Measurements from ENCODE around the gene HOXA9. TPM values are rescaled to one million over a fixed set of nuclear protein-coding genes. Genes with fewer than 3 reads are reported as not detected.

HOXA9 gene
- polyA plus RNA-seq, 3 donors = 0.55 to 1.9 (median 1.2) TPM

GRCh38 chr7:27171325-27171636, 5.9 kb upstream of the HOXA9 start:
- Mint-ChIP-seq H3K27me3 (ENCODE audit: low read depth in 3 of 3) (peaks cover 90 to 98% (median 92%) of the 10 kb centered on the region in 3 donors), H3K4me3 (peak overlapping the region in 1 of 2 donors; percentile 89), H3K36me3 (peaks cover 25 to 34% of the 10 kb centered on the region in 2 donors), H3K9me3 (peaks cover 5 to 55% (median 35%) of the 10 kb centered on the region in 7 donors), H3K27ac (no peak overlapping the region), H3K4me1 (peaks cover 55% of the 10 kb centered on the region)
- intact Hi-C loops (cut with micrococcal nuclease) = loop anchor here in 1 of 2 donors (5.0 kb wide), 1 partner anchor 1309 kb away; no protein-coding TSS in a partner anchor
- DNase-seq = no peak
- Histone ChIP-seq H3K4me3 (replicated peaks in 1 of 3; ENCODE audit: low read depth in 2 of 3, low read length in 3 of 3) (no peak overlapping the region), H4K20me1 (ENCODE audit: insufficient read depth, low read length) (peaks cover 9% of the 10 kb centered on the region), H3K9ac (ENCODE audit: insufficient read depth, low read length, poor library complexity, severe bottlenecking) (no peak overlapping the region), H3K79me2 (ENCODE audit: insufficient read depth, low read length) (no peaks in the 10 kb centered on the region), H2AFZ (ENCODE audit: insufficient read depth, low read depth, low read length, poor library complexity, severe bottlenecking) (no peak overlapping the region), H3K27ac (ENCODE audit: low read depth in 1 of 2, low read length in 2 of 2) (no peak overlapping the region), H3K4me2 (replicated peaks; ENCODE audit: extremely low read depth, low read length, poor library complexity, severe bottlenecking) (peak overlapping the region; percentile 92), H3K36me3 (replicated peaks in 1 of 2; ENCODE audit: control insufficient read depth in 1 of 2, insufficient read depth in 2 of 2, low read length in 2 of 2) (no peaks in the 10 kb centered on the region), H3K9me3 (replicated peaks in 1 of 2; ENCODE audit: control insufficient read depth in 1 of 2, insufficient read depth in 1 of 2, low read length in 2 of 2) (peaks cover 21 to 43% of the 10 kb centered on the region in 2 donors), H3K4me1 (ENCODE audit: control insufficient read depth in 1 of 2, insufficient read depth in 2 of 2, low read length in 2 of 2) (peaks cover 54 to 75% of the 10 kb centered on the region in 2 donors), H3K27me3 (ENCODE audit: control insufficient read depth in 2 of 2, insufficient read depth in 2 of 2, low read length in 2 of 2) (peaks cover 76 to 98% of the 10 kb centered on the region in 2 donors)
- TF ChIP-seq CTCF (IDR thresholded peaks at IDR 0.05) = no peak
- 12% methylated on average over 8 of the region's 8 CpGs for WGBS (ENCODE audit: insufficient coverage)

GRCh38 chr7:27170426-27171324, 5.3 kb upstream of the HOXA9 start:
- Histone ChIP-seq H3K4me1 (ENCODE audit: control insufficient read depth in 1 of 2, insufficient read depth in 2 of 2, low read length in 2 of 2) (peaks cover 60 to 81% of the 10 kb centered on the region in 2 donors), H3K9me3 (replicated peaks in 1 of 2; ENCODE audit: control insufficient read depth in 1 of 2, insufficient read depth in 1 of 2, low read length in 2 of 2) (peaks cover 27 to 43% of the 10 kb centered on the region in 2 donors), H3K4me2 (replicated peaks; ENCODE audit: extremely low read depth, low read length, poor library complexity, severe bottlenecking) (no peak overlapping the region), H3K27ac (ENCODE audit: low read depth in 1 of 2, low read length in 2 of 2) (no peak overlapping the region), H3K79me2 (ENCODE audit: insufficient read depth, low read length) (no peaks in the 10 kb centered on the region), H3K36me3 (replicated peaks in 1 of 2; ENCODE audit: control insufficient read depth in 1 of 2, insufficient read depth in 2 of 2, low read length in 2 of 2) (no peaks in the 10 kb centered on the region), H3K27me3 (ENCODE audit: control insufficient read depth in 2 of 2, insufficient read depth in 2 of 2, low read length in 2 of 2) (peaks cover 82 to 98% of the 10 kb centered on the region in 2 donors), H2AFZ (ENCODE audit: insufficient read depth, low read depth, low read length, poor library complexity, severe bottlenecking) (no peak overlapping the region), H4K20me1 (ENCODE audit: insufficient read depth, low read length) (peaks cover 9% of the 10 kb centered on the region), H3K9ac (ENCODE audit: insufficient read depth, low read length, poor library complexity, severe bottlenecking) (no peak overlapping the region), H3K4me3 (replicated peaks in 1 of 3; ENCODE audit: low read depth in 2 of 3, low read length in 3 of 3) (no peak overlapping the region)
- H3K36me3 Mint-ChIP-seq = peaks cover 25 to 37% of the 10 kb centered on the region in 2 donors
- peaks cover 5 to 60% (median 38%) of the 10 kb centered on the region in 7 donors for H3K9me3 Mint-ChIP-seq
- H3K4me1 Mint-ChIP-seq = peaks cover 59% of the 10 kb centered on the region
- no peak for TF ChIP-seq CTCF (IDR thresholded peaks at IDR 0.05)
- peak overlapping the region in 1 of 2 donors; percentile 89 for H3K4me3 Mint-ChIP-seq
- H3K27ac Mint-ChIP-seq = no peak overlapping the region
- intact Hi-C loops (cut with micrococcal nuclease) = loop anchor here in 1 of 2 donors (5.0 kb wide), 1 partner anchor 1308 kb away; no protein-coding TSS in a partner anchor
- H3K27me3 Mint-ChIP-seq (ENCODE audit: low read depth in 3 of 3) = peaks cover 90 to 98% (median 91%) of the 10 kb centered on the region in 3 donors
- WGBS (ENCODE audit: insufficient coverage) = 0% methylated on average over 1 of the region's 11 CpGs
- DNase-seq = no peak

Data from CD14-positive monocyte (primary cell).